C4-2B (cell line): ENCODE results near the gene KIAA1755.

Source experiments
- ZFX ChIP-seq: fragments of 450-650 bp; IDR thresholded peaks from 2 replicates; pipeline ENCODE4 v1.6.1; 2017
- TF ChIP-seq, protein P1 (sequence below): fragments of 450-650 bp; conservative IDR thresholded peaks from 2 replicates; pipeline ENCODE4 v1.5.1; 2017; ENCODE audit warnings: mild to moderate bottlenecking

DNA sequence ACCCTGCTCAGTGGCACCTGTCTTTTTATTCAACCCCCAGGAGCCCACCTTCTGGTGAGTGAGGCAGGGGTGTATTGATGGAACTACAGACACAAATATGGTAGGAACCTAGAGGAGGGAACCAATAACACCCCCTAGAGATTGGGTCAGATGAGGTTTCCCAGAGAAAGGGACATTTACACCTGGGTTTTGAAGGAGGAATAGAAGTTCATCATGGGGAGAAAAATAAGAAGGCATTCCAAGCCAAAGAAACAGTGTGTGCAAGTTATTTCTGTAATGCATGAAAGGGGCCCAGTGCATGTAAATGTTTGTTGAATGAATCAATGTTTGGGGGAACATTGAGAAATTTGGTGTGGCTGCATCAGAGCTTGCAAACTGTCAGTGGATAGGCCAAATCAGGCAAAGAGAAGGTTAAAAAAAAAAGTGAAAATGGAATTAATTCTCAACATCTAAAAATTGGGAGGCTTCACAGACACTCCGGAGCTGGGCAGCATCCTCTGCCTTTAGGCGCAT is 11.1 kb upstream of the KIAA1755 start:
- TF ChIP-seq, protein P1, sequence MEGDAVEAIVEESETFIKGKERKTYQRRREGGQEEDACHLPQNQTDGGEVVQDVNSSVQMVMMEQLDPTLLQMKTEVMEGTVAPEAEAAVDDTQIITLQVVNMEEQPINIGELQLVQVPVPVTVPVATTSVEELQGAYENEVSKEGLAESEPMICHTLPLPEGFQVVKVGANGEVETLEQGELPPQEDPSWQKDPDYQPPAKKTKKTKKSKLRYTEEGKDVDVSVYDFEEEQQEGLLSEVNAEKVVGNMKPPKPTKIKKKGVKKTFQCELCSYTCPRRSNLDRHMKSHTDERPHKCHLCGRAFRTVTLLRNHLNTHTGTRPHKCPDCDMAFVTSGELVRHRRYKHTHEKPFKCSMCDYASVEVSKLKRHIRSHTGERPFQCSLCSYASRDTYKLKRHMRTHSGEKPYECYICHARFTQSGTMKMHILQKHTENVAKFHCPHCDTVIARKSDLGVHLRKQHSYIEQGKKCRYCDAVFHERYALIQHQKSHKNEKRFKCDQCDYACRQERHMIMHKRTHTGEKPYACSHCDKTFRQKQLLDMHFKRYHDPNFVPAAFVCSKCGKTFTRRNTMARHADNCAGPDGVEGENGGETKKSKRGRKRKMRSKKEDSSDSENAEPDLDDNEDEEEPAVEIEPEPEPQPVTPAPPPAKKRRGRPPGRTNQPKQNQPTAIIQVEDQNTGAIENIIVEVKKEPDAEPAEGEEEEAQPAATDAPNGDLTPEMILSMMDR = no peak
- no peak for TF ChIP-seq ZFX
